GM18867 (cell line): ENCODE measurements around the gene FAM219A.
"Not testable (repeated sequence)": the region's sequence is repeated elsewhere in the genome, so short reads cannot be mapped to it uniquely, and the experiment has no call there.

Source experiments
- ATAC-seq: cut with Tn5 transposase; IDR thresholded peaks from one replicate; pipeline ENCODE4 v1.9.1; 2021; ENCODE audit warnings: mild to moderate bottlenecking, moderate library complexity; ENCODE audit not compliant: unreplicated experiment

FAM219A gene

GRCh38 chr9:34485822-34486221 lies 27.5 kb upstream of the FAM219A start:
- ATAC-seq: no peak

DNA sequence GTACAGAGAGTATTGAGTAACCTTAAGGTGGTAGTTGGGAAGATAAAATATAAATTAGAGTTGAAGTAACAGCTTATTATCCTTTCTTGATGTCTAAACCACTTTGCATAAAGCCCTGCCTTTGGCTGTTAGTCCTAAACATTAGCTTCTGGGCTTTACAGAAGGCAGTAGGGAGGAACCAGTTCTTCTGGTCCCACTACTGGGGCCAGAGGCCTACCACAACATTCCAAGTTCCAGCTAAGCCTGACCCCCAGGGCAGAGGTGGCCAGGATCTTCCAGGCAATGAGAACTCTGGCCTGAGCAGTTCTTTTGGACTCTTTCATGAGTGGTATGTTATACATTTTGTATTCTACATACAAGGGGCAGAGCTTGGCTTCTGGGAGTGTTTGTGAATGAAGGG lies 26.3 kb upstream of the FAM219A start:
- ATAC-seq: no peak

- ATAC-seq: not testable (repeated sequence)
Observed at GRCh38 chr9:34482746-34483145, 24.4 kb upstream of the FAM219A start.

DNA sequence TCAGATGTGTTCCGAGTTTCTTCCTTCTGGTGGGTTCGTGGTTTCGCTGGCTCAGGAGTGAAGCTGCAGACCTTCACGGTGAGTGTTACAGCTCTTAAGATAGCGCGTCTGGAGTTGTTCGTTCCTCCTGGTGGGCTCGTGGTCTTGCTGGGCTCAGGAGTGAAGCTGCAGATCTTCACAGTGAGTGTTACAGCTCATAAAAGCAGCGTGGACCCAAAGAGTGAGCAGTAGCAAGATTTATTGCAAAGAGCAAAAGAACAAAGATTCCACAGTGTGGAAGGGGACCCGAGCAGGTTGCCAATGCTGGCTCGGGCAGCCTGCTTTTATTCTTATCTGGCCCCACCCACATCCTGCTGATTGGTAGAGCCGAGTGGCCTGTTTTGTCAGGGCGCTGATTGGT lies 23.2 kb upstream of the FAM219A start:
- ATAC-seq: not testable (repeated sequence)

DNA sequence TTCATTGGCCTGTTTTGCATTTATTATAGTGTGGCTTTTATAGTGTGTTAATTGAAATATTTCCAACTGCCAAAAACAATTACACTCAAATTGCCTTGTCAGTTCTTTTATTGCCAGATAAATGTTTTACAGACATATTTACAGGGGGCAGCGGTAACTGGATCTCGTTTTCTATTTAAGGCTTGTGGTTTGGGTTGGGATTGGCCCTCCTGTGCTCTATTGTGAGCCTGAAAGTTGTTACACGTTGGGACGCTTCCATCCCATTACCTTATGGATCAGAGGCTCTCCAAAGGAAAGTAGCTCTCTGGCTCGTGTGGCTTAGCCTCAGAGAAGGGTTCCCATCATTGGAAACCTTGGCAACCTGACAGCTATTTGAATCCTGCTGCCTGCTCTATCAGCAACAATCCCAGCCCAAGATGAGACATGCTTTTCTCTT lies 21.1 kb upstream of the FAM219A start:
- ATAC-seq: no peak

- ATAC-seq: no peak
Observed at GRCh38 chr9:34477541-34477940, 19.2 kb upstream of the FAM219A start.

GRCh38 chr9:34475097-34475496 lies 16.7 kb upstream of the FAM219A start:
- no peak for ATAC-seq

DNA sequence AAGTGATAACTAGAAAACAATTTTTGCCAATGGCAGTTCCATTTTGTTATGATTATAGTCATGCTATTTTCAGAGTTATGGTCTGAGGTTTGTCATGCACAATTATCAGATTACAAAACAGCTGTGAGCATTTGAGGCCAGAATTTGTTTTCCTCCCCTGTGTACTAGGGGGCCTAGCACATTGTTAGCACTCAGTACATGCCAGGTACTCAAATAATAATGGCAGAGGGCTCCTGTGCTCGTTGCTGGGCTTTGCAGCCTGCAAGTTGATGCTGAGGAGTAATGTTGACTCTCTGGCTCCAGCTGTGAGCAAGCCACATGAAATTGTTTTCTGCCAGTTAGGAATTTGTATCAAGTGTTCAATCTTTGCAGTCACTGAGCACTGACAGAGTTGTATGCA lies 7.1 kb upstream of the FAM219A start:
- ATAC-seq: no peak

GRCh38 chr9:34464571-34464970 lies 6.2 kb upstream of the FAM219A start:
- no peak for ATAC-seq

- no peak for ATAC-seq
Observed at GRCh38 chr9:34463901-34464232, 5.5 kb upstream of the FAM219A start.

- ATAC-seq: no peak
Observed at GRCh38 chr9:34463098-34463900, 4.9 kb upstream of the FAM219A start.

GRCh38 chr9:34459941-34460340 lies 1.6 kb upstream of the FAM219A start:
- no peak for ATAC-seq

DNA sequence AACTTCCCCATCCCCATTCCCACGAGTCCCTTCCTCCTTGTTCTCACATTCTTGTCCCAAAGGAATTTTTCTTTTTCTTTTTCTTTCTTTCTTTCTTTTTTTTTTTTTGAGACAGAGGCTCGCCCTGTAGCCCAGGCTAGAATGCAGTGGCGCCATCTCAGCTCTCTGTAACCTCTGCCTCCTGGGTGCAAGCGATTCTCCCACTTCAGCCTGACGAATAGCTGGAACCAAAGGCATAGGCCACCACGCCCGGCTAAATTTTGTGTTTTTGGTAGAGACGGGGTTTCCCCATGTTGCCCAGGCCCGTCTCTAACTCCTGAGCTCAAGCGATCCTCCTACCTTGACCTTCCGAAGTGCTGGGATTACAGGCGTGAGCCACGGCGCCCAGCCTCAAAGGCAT lies 986 bp upstream of the FAM219A start:
- ATAC-seq: no peak

DNA sequence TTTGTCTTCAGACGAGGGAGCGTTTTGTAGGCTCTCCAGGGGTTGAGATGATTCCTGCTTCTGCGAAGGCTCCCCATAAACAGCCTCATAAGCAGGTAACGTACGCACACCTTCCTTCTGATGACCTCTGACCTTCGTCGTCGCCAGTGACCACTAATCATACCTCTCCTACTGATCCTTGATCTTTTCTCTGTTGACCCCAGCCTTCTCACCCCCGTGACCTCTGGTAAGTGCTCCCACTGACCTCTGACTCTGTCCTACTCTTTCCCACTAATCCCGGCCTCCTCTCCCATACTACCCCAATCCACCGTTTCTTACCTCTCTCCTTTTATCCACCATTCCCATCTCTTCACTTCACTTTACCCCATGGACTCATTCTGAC lies 580 bp upstream of the FAM219A start:
- no peak for ATAC-seq

GRCh38 chr9:34457266-34458012 lies 931 bp downstream of the FAM219A start:
- ATAC-seq: no peak

DNA sequence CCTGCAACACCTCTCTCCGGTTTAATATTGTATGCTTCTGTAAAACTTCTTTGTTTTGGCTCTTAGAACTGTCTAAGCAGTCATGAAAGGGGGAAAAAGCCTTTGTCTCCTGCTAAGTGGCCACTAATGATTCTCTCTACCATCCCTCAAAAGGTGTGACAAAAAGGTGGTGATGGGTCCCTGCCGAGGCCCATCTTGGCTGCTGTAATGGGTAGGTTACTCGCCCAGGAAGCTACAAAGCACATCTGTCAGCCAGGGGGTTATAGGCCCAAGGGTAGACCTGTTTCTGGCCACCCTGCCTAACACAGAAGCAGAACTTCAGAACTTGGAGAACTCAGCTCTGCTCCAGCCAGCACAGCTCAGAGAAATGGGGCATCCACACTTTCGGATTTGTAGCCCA lies 1.6 kb downstream of the FAM219A start:
- no peak for ATAC-seq

GRCh38 chr9:34456151-34456550 lies 2.2 kb downstream of the FAM219A start:
- ATAC-seq: no peak

- ATAC-seq: no peak
Observed at GRCh38 chr9:34454571-34455065, 3.8 kb downstream of the FAM219A start.

DNA sequence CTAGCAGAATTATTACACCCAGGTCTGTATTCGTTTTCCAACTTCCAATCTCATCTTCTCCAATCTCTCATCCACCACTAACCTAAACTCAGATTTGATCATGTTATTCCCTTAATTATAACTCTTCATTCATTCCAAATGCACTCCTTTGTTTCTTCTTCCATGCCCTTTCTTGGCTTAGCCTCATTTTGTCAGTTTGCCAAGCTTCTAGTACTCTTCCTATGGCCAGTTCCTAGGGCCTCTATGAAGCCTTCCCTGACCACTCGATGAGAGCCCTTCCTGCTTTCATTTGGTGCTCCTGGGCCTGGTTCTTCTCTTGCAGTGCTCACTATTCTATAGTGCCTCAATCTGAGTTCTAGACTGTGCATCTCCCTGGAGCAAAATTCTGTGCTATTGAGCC lies 5.8 kb downstream of the FAM219A start:
- ATAC-seq: no peak

DNA sequence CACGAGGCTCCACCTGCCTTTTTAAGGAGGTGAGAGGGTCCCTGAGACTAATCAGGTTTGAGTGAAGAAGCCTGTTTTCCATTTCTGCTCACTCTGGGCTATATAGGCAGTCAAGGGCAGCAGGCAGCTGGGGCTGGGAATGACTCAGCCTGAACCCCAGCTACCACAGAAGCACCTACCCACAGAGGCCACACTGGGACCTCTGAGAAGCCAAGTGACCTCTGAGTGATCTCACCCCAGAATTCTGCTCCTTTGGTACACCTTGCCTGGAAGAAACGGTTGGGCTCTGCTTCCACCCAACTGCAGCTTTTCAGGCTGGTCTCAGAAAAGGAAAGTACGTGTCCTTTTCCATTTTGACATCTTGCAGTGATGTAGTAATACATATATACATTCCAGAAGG lies 6.8 kb downstream of the FAM219A start:
- ATAC-seq: peak; percentile 71

DNA sequence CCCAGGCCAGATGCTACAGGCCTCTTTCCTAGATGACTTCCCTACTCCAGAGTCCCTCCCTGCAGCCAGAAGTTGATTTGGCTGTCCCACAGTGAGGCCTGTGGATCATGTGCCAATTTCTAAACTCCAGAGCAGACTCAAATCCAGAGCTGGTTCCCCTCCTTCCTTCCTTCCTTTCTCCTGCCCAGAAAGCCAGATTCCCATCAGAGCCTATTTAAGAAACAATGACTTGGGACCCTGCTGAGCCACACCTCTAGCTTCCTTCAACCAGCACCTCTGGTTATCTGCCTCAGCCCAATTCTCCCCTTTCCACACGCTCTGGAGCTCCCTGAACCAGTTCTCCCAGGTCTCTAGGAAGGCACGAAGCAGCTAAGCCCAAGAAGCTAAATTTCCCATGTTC lies 7.2 kb downstream of the FAM219A start:
- ATAC-seq: no peak

GRCh38 chr9:34450644-34451043 lies 7.7 kb downstream of the FAM219A start:
- ATAC-seq: no peak
